WTC11 (cell line): ENCODE measurements around the gene LBHD2. TPM values are rescaled to one million over a fixed set of nuclear protein-coding genes. Genes with fewer than 3 reads are reported as not detected.

ENCODE experiments used
- ATAC-seq: fragments of 200-7000 bp; cut with Tn5 transposase; 2 replicates; pipeline ENCODE4 v1.10.0; 2021; ENCODE audit warnings: mild to moderate bottlenecking, moderate library complexity
- CTCF ChIA-PET: fragments of 300-600 bp; sonication (Branson Sonifier 250); formaldehyde crosslinking; loops from one replicate; lab custom pipeline; 2021; ENCODE audit warnings: antibody characterized with exemption; lab: Charles Lee
- POLR2A ChIA-PET: fragments of 350-600 bp; sonication (Branson Sonifier 250); formaldehyde crosslinking; loops from one replicate; lab custom pipeline; 2021; ENCODE audit warnings: antibody characterized with exemption; lab: Charles Lee
- DNase-seq: peaks from one replicate; pipeline ENCODE4 v3.0.0; 2021; ENCODE audit warnings: low spot score
- H3K27ac Mint-ChIP-seq: 2 replicates; pipeline ENCODE4 v1.8.0; 2021; ENCODE audit warnings: mixed read lengths
- H3K27me3 Mint-ChIP-seq: 2 replicates; pipeline ENCODE4 v1.8.0; 2021; ENCODE audit warnings: low read depth, mild to moderate bottlenecking, moderate library complexity, mixed read lengths
- H3K36me3 Mint-ChIP-seq: 2 replicates; pipeline ENCODE4 v1.8.0; 2021; ENCODE audit warnings: mixed read lengths
- H3K4me1 Mint-ChIP-seq: 2 replicates; pipeline ENCODE4 v1.8.0; 2022; ENCODE audit warnings: mixed read lengths
- H3K4me3 Mint-ChIP-seq: 2 replicates; pipeline ENCODE4 v1.8.0; 2021; ENCODE audit warnings: mild to moderate bottlenecking, moderate library complexity, mixed read lengths
- H3K9me3 Mint-ChIP-seq: 2 replicates; pipeline ENCODE4 v1.8.0; 2021; ENCODE audit warnings: mixed read lengths
- CREM ChIP-seq: sonication (generic); formaldehyde crosslinking; IDR thresholded peaks from 2 replicates; pipeline ENCODE4 v1.8.1; 2022; ENCODE audit warnings: mild to moderate bottlenecking, missing genetic modification reagents, moderate library complexity
- FOXJ3 ChIP-seq: sonication (generic); formaldehyde crosslinking; IDR thresholded peaks from 2 replicates; pipeline ENCODE4 v1.9.0; 2021; ENCODE audit warnings: missing genetic modification reagents, mild to moderate bottlenecking, borderline replicate concordance
- FOXP4 ChIP-seq: sonication (generic); formaldehyde crosslinking; IDR thresholded peaks from 2 replicates; pipeline ENCODE4 v1.8.0; 2022; ENCODE audit warnings: mild to moderate bottlenecking, missing genetic modification reagents
- MAX ChIP-seq: sonication (generic); formaldehyde crosslinking; IDR thresholded peaks from 2 replicates; pipeline ENCODE4 v1.8.0; 2022; ENCODE audit warnings: mild to moderate bottlenecking, missing genetic modification reagents
- SMAD3 ChIP-seq: sonication (generic); formaldehyde crosslinking; IDR thresholded peaks from 2 replicates; pipeline ENCODE4 v1.8.0; 2022; ENCODE audit warnings: missing genetic modification reagents, mild to moderate bottlenecking, borderline replicate concordance
- TCF7 ChIP-seq: sonication (generic); formaldehyde crosslinking; IDR thresholded peaks from 2 replicates; pipeline ENCODE4 v1.8.0; 2022; ENCODE audit warnings: mild to moderate bottlenecking, low read depth, missing genetic modification reagents, moderate library complexity
- TEAD4 ChIP-seq: sonication (generic); formaldehyde crosslinking; IDR thresholded peaks from 2 replicates; pipeline ENCODE4 v1.8.0; 2022; ENCODE audit warnings: mild to moderate bottlenecking, missing genetic modification reagents
- ZNF138 ChIP-seq: sonication (generic); formaldehyde crosslinking; conservative IDR thresholded peaks from 2 replicates; pipeline ENCODE4 v1.8.1; 2022; ENCODE audit warnings: mild to moderate bottlenecking, moderate library complexity, missing genetic modification reagents
- ZNF317 ChIP-seq: sonication (generic); formaldehyde crosslinking; IDR thresholded peaks from 2 replicates; pipeline ENCODE4 v1.8.1; 2023; ENCODE audit warnings: low read depth, mild to moderate bottlenecking, moderate library complexity, missing genetic modification reagents, borderline replicate concordance
- ZNF512 ChIP-seq: sonication (generic); formaldehyde crosslinking; IDR thresholded peaks from 2 replicates; pipeline ENCODE4 v1.8.1; 2022; ENCODE audit warnings: missing genetic modification reagents, borderline replicate concordance
- ZNF532 ChIP-seq: fragments of 250-450 bp; sonication (Bioruptor Pico); IDR thresholded peaks from 2 replicates; pipeline ENCODE4 v1.9.0; 2021; ENCODE audit warnings: mild to moderate bottlenecking, borderline replicate concordance
- total RNA-seq: library from RNA; stranded (reverse); gene quantifications from 3 replicates; pipeline ENCODE4 v1.2.3, GENCODE V29; 2021

LBHD2 gene
- total RNA-seq, 1 experiment from 2014 or later, result not detected

GRCh38 chr14:103108749-103109207, 24.8 kb downstream of the LBHD2 start (continued):
- TF ChIP-seq ZNF532 (CRISPR knock-in tag), result no peak
- TF ChIP-seq, all 79 proteins: peak for 0

- peak overlapping the region; percentile 46 for H3K4me3 Mint-ChIP-seq
- H3K9me3 Mint-ChIP-seq, result no peaks in the 10 kb centered on the region
- H3K27me3 Mint-ChIP-seq, result peaks cover 23% of the 10 kb centered on the region
- TF ChIP-seq TEAD4 (CRISPR knock-in tag), result 0 out of 2 replicates have a peak, but pooled peaks have one; percentile 19
- TF ChIP-seq MAX (CRISPR knock-in tag), result peak; percentile 65; the same call in 1 of the 2 replicates
- no peak for TF ChIP-seq ZNF317 (CRISPR knock-in tag)
- TF ChIP-seq ZNF138 (CRISPR knock-in tag), result 0 out of 2 replicates have a peak, but pooled peaks have one; percentile 37
- no peak for TF ChIP-seq ZNF512 (CRISPR knock-in tag)
- 0 out of 2 replicates have a peak, but pooled peaks have one; percentile 23 for TF ChIP-seq FOXP4 (CRISPR knock-in tag)
- TF ChIP-seq TCF7, result no peak
- ATAC-seq (peak; percentile 10; the same call in 1 of the 2 replicates), DNase-seq (no peak)
- no peaks in the 10 kb centered on the region for H3K36me3 Mint-ChIP-seq
- ChIA-PET CTCF (interaction anchor here (0.6 to 2.6 kb wide), 8 partner anchors 10 to 31 kb away, joined by 3 to 10 read pairs (median 6); partner anchors contain the start of gene TNFAIP2), POLR2A (interaction anchor here (0.5 to 1.8 kb wide), 3 partner anchors 27 to 169 kb away, joined by 3 to 4 read pairs (median 4); no protein-coding TSS in a partner anchor)
- H3K4me1 Mint-ChIP-seq, result peaks cover 39% of the 10 kb centered on the region
- H3K27ac Mint-ChIP-seq, result no peak overlapping the region
Measured at GRCh38 chr14:103109535-103110441, 25.8 kb downstream of the LBHD2 start.

GRCh38 chr14:103110681-103111231, 26.7 kb downstream of the LBHD2 start:
- ATAC-seq (no peak; the same call in 1 of the 2 replicates), DNase-seq (no peak)
- H3K27ac Mint-ChIP-seq, result no peak overlapping the region
- no peaks in the 10 kb centered on the region for H3K36me3 Mint-ChIP-seq
- peaks cover 13% of the 10 kb centered on the region for H3K27me3 Mint-ChIP-seq
- ChIA-PET CTCF (interaction anchor here (0.8 to 1.8 kb wide), 7 partner anchors 9 to 171 kb away, joined by 3 to 7 read pairs (median 4); partner anchors contain the start of gene TNFAIP2), POLR2A (interaction anchor here (0.5 to 1.8 kb wide), 3 partner anchors 26 to 168 kb away, joined by 3 to 4 read pairs (median 4); no protein-coding TSS in a partner anchor)
- no peaks in the 10 kb centered on the region for H3K9me3 Mint-ChIP-seq
- H3K4me3 Mint-ChIP-seq, result peak overlapping the region; percentile 46; the same call in 1 of the 2 replicates
- peaks cover 33% of the 10 kb centered on the region for H3K4me1 Mint-ChIP-seq
- TF ChIP-seq FOXJ3 (CRISPR knock-in tag), result no peak
- TF ChIP-seq FOXP4 (CRISPR knock-in tag), result no peak
- no peak for TF ChIP-seq SMAD3 (CRISPR knock-in tag)
- no peak for TF ChIP-seq CREM (CRISPR knock-in tag)
- no peak for TF ChIP-seq ZNF512 (CRISPR knock-in tag)
